ENCODE data around the gene GPR3.

Gene GPR3

DNA sequence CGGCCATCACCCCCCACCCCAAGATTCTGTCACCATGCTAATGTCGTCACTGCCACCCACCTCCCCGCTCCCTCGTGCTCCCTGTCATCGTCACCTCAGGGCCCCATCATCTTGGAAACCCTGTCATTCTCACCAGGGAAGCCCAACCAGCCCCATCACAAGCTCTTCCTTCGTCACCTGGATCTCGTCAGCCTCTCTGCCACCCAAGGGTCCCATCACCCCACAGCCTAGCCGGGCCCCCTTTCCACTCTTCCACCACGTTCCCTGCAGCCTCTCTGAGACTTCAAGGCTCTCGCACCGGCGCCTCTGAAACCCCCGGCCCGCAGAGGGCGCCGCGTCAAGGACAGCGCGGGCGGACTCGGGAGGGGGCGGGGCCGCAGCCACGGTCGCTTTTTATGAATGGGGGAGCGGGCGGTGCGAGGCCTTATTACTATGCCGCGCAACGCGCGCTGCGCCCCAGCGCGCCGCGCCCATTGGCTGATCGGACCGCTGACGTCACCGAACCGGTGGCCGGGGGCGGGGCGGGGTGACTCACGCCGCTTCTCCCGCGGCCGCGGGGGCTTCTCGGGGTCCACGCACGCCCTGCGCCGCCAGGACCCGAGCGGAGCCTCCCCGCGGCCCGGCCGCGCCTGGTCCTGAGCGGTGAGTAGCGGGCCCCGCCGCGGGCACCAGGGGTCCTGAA is at the start of gene GPR3:
TSS of gene GPR3 (plus strand) at position 527 of the 682 bp plus-strand sequence. CDS start 1,177 bp downstream, outside the sequence.
- peak; percentile 85 for DNase-seq (ENCODE audit: low read depth, low spot score)

DNA sequence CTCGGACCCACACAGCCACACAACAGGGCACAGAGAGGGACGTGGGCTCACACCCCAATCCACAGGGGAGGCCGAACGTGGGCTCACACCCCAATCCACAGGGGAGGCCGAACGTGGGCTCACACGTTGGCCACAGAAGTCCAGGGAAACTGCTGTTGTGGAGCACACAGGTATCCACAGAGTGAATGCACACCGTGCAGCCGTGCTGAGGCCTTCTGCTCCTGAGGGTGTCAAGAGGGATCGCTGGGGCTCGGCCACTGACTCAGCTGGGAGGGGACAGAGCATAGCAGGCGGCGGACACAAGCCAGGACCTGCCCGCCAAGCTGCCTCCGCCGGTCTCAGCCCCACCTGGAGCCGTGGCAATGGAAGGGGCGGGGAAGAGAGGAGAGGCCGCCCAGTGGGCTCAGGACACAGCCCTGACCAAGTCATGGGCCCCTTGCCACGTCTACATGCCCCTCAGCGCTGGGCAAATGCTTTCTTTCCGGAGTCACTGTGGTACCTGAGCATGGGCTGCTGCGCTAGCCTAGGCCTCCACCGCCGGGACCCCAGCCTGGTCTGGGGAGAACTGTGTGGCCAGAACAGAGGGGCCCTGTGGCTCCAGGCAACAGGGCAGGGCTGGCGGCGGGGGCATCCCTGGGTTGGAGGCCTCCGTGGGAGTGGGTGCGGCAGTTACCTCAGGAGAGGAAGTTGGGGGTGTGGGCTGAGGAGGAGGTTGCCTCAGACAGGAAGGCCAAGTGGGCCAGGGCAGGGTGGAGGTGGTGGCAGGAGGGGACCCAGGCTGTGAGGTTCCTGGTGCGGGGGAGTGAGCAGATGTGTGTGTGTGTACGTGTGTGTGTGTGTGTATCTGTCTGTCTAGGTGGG is 49.4 kb upstream of the GPR3 start:
- peak; percentile 48 for DNase-seq (ENCODE audit: low read depth, low spot score)

GRCh38 chr1:27343639-27344025 is 48.8 kb upstream of the GPR3 start:
- no peak for DNase-seq (ENCODE audit: low read depth, low spot score)

DNA sequence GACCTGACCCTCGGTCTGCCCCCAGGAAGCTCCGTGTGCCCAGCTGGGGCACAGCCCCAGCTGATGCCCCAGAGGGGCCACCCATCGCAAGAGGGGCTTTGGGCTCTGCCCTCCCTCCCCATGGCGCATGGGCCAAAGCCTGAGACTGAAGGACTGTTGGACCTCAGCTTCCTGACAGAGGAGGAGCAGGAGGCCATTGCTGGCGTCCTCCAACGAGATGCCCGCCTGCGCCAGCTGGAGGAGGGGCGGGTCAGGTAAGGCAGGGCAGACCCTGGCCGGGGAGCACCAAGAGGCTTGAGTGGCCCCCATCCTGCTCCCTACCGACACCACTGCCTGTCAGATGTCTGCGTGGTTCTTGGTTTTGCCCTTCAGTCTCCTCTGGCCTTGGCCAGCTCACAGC is 47.1 kb upstream of the GPR3 start:
- no peak for DNase-seq (ENCODE audit: low read depth, low spot score)

DNA sequence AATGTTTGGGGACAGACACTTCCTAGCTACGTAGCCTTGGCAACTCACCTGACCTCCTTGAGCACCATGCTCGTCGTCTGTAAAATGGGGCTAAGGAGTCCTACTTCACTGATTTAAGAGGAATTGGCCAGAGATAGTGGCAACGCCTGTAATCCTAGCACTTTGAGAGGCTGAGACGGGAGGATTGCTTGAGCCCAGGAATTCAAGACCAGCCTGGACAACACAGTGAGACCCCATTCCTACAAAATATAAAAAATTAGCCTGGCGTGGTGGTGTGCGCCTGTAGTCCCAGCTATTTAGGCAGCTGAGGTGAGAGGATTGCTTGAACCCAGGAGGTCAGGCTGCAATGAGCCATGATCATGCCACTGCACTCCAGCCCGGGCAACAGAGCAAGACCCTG is 46.1 kb upstream of the GPR3 start:
- DNase-seq (ENCODE audit: low read depth, low spot score): no peak

GRCh38 chr1:27346991-27347624 is 45.3 kb upstream of the GPR3 start:
- no peak for DNase-seq (ENCODE audit: low read depth, low spot score)

DNA sequence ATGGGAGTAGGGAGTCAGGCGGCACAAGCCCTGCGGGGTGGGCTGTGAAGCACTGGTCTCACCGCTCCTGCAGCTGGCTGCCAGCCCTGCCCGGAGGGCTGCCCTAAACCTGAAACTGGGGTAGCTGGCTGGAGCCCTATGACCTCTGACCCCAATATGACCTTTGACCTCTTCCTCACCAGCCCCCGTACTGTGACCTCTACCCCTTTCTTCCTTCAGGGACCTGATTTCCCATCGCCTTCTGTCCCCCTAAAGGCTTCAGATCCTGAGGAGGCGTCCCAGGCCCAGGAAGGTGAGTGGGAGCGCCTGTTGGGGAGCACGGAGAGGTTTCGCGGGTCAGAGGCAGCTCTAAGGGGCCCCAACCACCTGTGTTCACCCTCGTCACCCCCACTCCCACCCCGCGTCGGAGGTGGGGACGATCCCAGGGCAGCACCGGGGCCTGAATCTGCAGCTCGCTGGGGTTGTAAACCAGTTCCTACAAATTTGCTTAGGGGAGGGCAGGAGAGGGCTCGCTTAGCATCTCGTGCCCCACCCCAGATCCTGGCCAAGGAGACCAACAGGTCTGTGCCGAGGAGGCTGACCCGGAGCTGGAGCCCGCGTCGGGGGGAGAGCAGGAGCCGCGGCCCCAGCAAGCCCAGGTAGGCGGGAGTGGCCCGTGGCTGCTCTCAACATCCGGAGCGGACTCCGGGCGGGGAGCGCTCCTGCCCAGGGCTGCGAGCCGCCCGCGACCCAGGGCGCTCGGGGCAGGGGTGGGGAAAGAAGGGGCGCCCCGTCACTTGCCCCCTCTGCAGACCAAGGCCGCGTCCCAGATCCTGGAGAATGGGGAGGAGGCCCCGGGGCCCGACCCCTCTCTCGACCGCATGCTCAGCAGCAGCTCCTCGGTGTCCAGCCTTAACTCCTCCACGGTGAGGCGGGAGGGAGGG is 43.3 kb upstream of the GPR3 start:
- DNase-seq (ENCODE audit: low read depth, low spot score): no peak

- DNase-seq (ENCODE audit: low read depth, low spot score): no peak
Observed at GRCh38 chr1:27349784-27350662, 42.4 kb upstream of the GPR3 start.

DNA sequence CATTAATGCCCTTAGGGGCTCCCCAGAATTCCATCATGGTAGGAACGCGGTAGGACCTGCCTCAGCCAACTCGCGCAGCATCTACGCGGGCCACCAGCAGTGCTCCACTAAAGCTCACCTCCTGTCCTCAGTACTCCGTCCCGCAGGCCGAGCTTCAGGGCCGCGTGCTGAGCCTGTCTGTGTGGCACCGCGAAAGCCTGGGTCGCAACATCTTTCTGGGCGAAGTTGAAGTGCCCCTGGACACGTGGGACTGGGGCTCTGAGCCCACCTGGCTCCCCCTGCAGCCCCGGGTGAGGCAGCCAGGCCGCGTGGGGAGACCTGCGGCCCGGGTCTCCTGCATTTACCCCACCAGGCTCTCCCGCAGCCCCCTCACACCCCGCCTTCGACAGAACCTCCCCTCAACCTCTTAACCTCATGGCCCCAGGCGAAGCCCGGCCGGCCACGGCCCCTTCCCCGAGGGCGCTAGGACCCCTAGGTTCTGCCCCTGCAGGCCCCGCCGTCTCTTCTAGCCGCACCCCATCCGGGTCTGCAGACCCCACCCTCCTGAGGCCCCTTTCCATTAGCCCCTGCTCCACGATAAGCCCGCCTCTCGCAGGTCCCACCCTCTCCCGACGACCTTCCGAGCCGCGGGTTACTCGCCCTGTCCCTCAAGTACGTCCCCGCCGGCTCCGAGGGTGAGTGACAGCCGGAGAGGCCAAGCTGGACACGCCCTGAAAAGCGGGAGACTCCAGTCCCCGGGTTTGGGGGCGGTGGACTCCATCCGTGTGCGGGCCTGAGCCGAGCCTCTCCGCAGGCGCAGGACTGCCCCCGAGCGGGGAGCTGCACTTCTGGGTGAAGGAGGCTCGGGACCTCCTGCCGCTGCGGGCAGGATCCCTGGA is 41.5 kb upstream of the GPR3 start:
- DNase-seq (ENCODE audit: low read depth, low spot score): no peak

GRCh38 chr1:27351541-27352107 is 40.8 kb upstream of the GPR3 start:
- DNase-seq (ENCODE audit: low read depth, low spot score): no peak

DNA sequence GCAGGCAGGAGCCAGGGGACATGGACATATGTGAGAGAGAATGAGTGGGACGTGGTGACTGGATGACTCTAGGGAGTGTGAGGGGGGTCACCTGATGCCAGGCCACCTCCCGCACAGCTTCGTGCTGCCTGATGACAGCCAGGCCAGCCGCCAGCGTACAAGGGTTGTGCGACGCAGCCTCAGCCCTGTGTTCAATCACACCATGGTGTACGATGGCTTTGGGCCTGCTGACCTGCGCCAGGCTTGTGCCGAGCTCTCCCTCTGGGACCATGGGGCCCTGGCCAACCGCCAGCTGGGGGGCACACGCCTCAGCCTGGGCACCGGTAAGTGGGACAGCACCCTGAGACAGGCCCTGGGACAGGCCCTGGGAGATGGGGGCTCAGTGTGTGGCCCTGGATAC is 39.3 kb upstream of the GPR3 start:
- no peak for DNase-seq (ENCODE audit: low read depth, low spot score)

GRCh38 chr1:27353629-27354028 is 38.8 kb upstream of the GPR3 start:
- no peak for DNase-seq (ENCODE audit: low read depth, low spot score)

DNA sequence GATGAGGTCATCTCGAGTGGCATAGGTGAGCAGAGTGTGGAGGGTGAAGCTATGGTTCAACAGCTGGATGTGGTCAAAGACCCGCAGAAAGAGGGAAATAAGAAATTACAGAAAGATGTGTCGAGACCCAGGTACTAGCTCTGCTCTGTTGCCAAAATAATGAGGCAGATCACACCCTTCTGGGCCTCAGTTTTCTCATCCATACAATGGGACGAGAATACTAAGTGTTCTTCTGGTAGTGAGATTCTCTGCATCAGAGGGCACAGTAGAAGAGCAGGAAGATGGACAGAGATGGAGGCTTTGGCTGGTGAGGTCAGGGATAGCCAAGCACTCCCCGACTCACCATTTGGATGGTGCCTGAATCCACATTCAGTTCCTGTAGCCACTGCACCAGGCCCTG is 36.7 kb upstream of the GPR3 start:
- no peak for DNase-seq (ENCODE audit: low read depth, low spot score)

GRCh38 chr1:27356277-27356618 is 36.2 kb upstream of the GPR3 start:
- no peak for DNase-seq (ENCODE audit: low read depth, low spot score)

DNA sequence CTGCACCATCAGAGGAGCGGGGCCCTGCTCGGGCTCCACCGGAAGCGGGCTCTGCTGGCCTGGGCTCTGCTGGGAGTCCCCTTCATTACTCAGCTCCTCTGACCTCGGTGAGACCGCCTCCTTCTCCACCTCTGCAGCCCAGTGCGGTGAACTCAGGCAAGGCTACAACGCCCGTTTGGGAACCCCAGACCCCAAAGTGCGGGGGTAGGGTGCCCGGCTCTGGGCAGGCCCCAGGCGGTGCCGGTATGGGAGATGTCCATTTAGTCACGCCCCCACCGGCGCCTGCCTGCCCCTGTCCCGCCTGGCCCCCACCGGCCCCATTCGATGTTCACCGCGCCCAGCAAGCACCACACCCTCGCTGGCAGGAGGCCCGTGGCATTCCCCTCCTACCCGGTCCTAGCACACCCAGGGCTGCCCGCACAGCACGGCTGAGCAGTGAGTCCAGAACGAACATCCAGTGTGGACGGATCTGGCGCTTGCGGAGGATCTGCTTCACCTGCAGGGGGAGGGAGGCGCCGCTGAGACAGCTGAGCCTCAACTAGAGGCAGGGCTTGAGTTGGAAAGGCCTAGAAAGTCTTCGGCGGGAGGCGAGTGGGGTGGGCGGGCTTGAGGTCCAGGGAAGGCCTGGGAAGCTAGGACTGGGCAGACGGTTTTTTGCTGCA is 35.7 kb upstream of the GPR3 start:
- DNase-seq (ENCODE audit: low read depth, low spot score): no peak

DNA sequence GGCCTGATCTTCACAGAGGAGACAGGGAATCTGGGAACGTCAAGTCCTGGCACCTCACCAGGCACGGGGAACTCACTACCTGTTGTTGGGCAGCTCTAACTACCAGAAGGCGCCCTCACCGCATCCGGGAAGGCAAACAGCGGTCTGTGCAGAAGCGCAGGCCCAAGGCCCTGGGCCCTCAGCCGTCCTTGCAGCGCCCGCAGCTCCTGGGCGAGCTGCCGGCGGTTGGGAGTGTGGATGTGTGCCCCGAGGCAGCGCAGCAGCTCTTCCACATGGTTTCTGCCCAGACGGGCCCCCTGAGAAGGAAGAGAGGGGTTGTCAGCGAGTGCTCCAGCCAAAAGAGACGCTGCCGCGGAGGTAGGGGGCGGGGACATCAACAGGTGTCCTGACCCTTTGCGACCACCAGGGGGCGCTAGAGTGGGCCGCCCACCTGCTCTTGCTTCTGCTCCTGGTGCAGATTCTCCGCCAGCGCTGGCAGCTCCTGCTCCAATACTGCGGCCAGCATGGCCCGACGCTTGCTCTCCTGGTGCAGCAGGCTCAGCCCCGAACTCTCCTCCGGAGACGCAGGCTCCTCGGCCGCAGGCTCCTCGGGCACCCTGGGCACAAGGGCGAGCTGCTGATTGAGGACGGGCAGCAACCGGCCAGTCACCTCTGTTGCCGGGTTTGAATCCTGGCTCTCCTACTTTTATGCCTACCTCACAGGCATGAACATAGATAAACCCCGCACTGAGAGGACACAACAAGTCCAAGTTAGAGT is 35.0 kb upstream of the GPR3 start:
- peak; percentile 70 for DNase-seq (ENCODE audit: low read depth, low spot score)

DNA sequence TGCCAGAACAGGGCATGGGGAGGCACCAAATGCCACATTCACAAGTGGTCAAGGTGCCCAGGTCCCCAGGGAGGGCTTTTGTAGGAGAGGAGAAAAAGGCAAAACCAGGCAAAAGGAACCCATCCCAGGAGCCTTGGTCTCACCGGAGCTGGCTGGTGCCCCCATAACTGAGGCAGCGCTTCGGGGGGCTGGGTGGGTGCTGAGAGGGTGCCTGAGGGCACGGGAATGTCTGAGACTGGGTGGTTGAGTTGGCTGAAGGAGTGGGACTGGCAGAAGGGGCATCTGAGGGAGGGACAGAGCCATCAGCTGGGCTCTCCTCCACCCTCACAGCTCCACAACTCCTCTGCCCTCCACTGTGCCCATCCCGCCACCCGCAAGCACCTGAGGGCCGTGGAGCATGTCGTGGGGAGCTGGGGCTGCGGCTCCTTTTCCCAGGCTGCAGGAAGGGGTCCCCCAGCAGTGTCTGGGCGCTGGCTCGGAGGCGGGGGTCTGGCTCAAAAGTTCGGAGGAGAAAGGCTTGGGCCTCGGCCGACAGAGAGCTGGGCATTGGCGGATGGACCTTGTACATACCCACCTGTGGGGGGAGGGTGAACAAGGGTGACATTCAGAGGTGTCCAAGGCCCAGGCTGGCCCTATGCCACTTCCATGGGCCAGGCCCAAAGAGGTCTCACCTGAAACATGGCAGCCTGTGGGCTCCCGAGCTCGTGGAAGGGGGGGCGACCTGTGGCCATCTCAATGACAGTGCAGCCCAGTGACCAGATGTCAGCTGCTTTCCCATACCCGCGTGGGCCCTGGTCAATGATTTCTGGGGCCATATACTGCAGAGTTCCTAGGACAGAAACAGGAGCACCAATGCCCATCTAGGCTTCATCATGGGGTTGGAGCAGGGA is 34.1 kb upstream of the GPR3 start:
- no peak for DNase-seq (ENCODE audit: low read depth, low spot score)

All from activated CD4-positive, CD25-positive, alpha-beta regulatory T cell treated with anti-CD3 and anti-CD28 coated beads, Interleukin-2, amount 50 U/mL, for 16 hours (primary cell).